Endothelial cell of umbilical vein (primary cell): ENCODE data around the gene HOXB2. TPM values are rescaled to one million over a fixed set of nuclear protein-coding genes. Genes with fewer than 3 reads are reported as not detected.
A peak's percentile ranks its signal among the peaks of the same experiment; 100 is the strongest.

ENCODE experiments used
- BruUV-seq: library from RNA; stranded (reverse); fragments of 400-500 nt; replicated peaks from 2 replicates; lab custom pipeline; 2021; lab: Mats Ljungman, UMichigan
- CTCF ChIA-PET: fragments of 300-600, 350-600 bp; sonication (Branson Sonifier 250); formaldehyde crosslinking; loops from one replicate; lab custom pipeline; 2021; ENCODE audit warnings: antibody characterized with exemption, inconsistent platforms; lab: Charles Lee
- POLR2A ChIA-PET: fragments of 300-600, 350-600 bp; sonication (Branson Sonifier 250); formaldehyde crosslinking; loops from one replicate; lab custom pipeline; 2021; ENCODE audit warnings: antibody characterized with exemption, inconsistent platforms; lab: Charles Lee
- DNase-seq: peaks from one replicate; pipeline ENCODE4 v3.0.0-alpha.2; 2011; ENCODE audit warnings: low read depth, low spot score
- FAIRE-seq: peaks from 2 replicates; lab custom pipeline; 2011; peaks lifted over from hg19 to GRCh38; lab: Jason Lieb, UNC
- H2AFZ ChIP-seq: 2 replicates; pipeline ENCODE4 v1.6.0; 2012; ENCODE audit warnings: low read depth, low read length, control low read depth, inconsistent platforms
- H3K27ac ChIP-seq: 2 replicates; pipeline ENCODE4 v1.5.1; 2011; ENCODE audit warnings: low read depth, mild to moderate bottlenecking, control low read depth, low read length, moderate library complexity; ENCODE audit not compliant: insufficient read depth
- H3K27me3 ChIP-seq, 2 experiments: 2 replicates each; pipeline versions ENCODE4 v1.6.0 to v1.6.1; 2011; ENCODE audit warnings: low read length in 2 of 2, mixed read lengths in 1 of 2; ENCODE audit not compliant: control insufficient read depth in 2 of 2, insufficient read depth in 2 of 2
- H3K36me3 ChIP-seq, 2 experiments: 2 replicates in 1 of 2; 3 replicates in 1 of 2; pipeline ENCODE4 v1.5.1; 2011; ENCODE audit warnings: low read length in 2 of 2, mild to moderate bottlenecking in 1 of 2, moderate library complexity in 1 of 2; ENCODE audit not compliant: control insufficient read depth in 2 of 2, insufficient read depth in 2 of 2; ENCODE audit errors: extremely low read depth in 1 of 2
- H3K4me1 ChIP-seq: 3 replicates; pipeline ENCODE4 v1.5.1; 2011; ENCODE audit warnings: mild to moderate bottlenecking, low read length; ENCODE audit not compliant: control insufficient read depth, insufficient read depth; ENCODE audit errors: extremely low read depth
- H3K4me2 ChIP-seq: 2 replicates; pipeline ENCODE4 v1.6.1; 2011; ENCODE audit warnings: low read length, control low read depth, mixed read lengths; ENCODE audit not compliant: insufficient read depth
- H3K4me3 ChIP-seq, 3 experiments: fragments of 200-600 bp in 1 of 3; sonication (generic), shearing (Covaris generic) in 1 of 3; replicated peaks in 1 of 3; 2 replicates each; pipeline ENCODE4 v1.5.1; 2011 to 2016; ENCODE audit warnings: control low read depth in 3 of 3, low read length in 3 of 3, mild to moderate bottlenecking in 2 of 3, inconsistent platforms in 1 of 3, low read depth in 1 of 3, moderate library complexity in 1 of 3; ENCODE audit not compliant: insufficient read depth in 1 of 3
- H3K79me2 ChIP-seq: 2 replicates; pipeline ENCODE4 v1.6.0; 2012; ENCODE audit warnings: low read length, inconsistent platforms; ENCODE audit not compliant: control insufficient read depth, insufficient read depth
- H3K9ac ChIP-seq: replicated peaks from 2 replicates; pipeline ENCODE3; 2011; ENCODE audit warnings: low read length, control low read depth; ENCODE audit not compliant: insufficient read depth; ENCODE audit errors: extremely low read depth
- H3K9me1 ChIP-seq: replicated peaks from 3 replicates; pipeline ENCODE4 v1.6.0; 2011; ENCODE audit warnings: mild to moderate bottlenecking, low read length; ENCODE audit not compliant: control insufficient read depth, insufficient read depth; ENCODE audit errors: extremely low read depth
- H3K9me3 ChIP-seq: replicated peaks from 2 replicates; pipeline ENCODE4 v1.5.1; 2012; ENCODE audit warnings: low read length, inconsistent platforms; ENCODE audit not compliant: control insufficient read depth, insufficient read depth
- H4K20me1 ChIP-seq: replicated peaks from 2 replicates; pipeline ENCODE3; 2011; ENCODE audit warnings: mild to moderate bottlenecking, low read length; ENCODE audit not compliant: control insufficient read depth, insufficient read depth; ENCODE audit errors: extremely low read depth
- EZH2 ChIP-seq: IDR thresholded peaks from 2 replicates; pipeline ENCODE4 v1.6.1; 2012; ENCODE audit warnings: borderline replicate concordance, low read depth, mild to moderate bottlenecking, moderate library complexity, low read length, inconsistent platforms; ENCODE audit not compliant: severe bottlenecking
- JUN ChIP-seq: IDR thresholded peaks from 2 replicates; pipeline ENCODE4 v1.6.1; 2011; ENCODE audit warnings: borderline replicate concordance, low read depth; ENCODE audit not compliant: insufficient read length, insufficient read depth
- POLR2A ChIP-seq: IDR thresholded peaks from 2 replicates; pipeline ENCODE4 v1.6.1; 2012; ENCODE audit warnings: low read depth, mild to moderate bottlenecking, control low read depth, low read length
- POLR2AphosphoS5 ChIP-seq: IDR thresholded peaks from 2 replicates; pipeline ENCODE4 v1.6.1; 2012; ENCODE audit warnings: low read depth, mild to moderate bottlenecking, control low read depth, low read length, moderate library complexity; ENCODE audit not compliant: insufficient read depth
- dilution Hi-C: fragments of 300-500 bp; cut with MboI; formaldehyde crosslinking; loops from one replicate; pipeline ENCODE4 v1.15.0; 2019; ENCODE audit warnings: low sequenced_read_pairs; ENCODE audit not compliant: extremely low pct_ligation_motif_present
- intact Hi-C: fragments of 100-400 bp; cut with micrococcal nuclease; formaldehyde crosslinking; loops from one replicate; pipeline ENCODE4 v1.10.0; 2022
- polyA plus RNA-seq, 4 experiments: library from polyadenylated mRNA; depleted of rRNA in 3 of 4; stranded (reverse) in 3 of 4; unstranded in 1 of 4; fragments of >200 nt; gene quantifications; 2 replicates each; pipeline versions ENCODE4 v1.2.1 to v1.2.3, GENCODE V29; 2011 to 2012; ENCODE audit warnings: missing spikeins in 1 of 4
- total RNA-seq: library from RNA; stranded (reverse); gene quantifications from 2 replicates; pipeline ENCODE4 v1.2.3, GENCODE V29; 2021
- TF ChIP-seq, protein P1 (sequence below), 2 donors: IDR thresholded peaks; 1 replicate in 1 of 2; 2 replicates in 1 of 2; pipeline ENCODE4 v1.5.1; 2011; ENCODE audit warnings: low read length in 2 of 2, mild to moderate bottlenecking in 2 of 2, moderate library complexity in 2 of 2, control low read depth in 1 of 2, inconsistent platforms in 1 of 2, low read depth in 1 of 2; ENCODE audit not compliant: insufficient read depth in 1 of 2; ENCODE audit errors: extremely low read depth in 1 of 2
- TF ChIP-seq, protein P2 (sequence below): IDR thresholded peaks from 2 replicates; pipeline ENCODE4 v1.6.1; 2011; ENCODE audit not compliant: insufficient read depth, insufficient read length

HOXB2 gene
- total and polyA plus RNA-seq, 2 donors (not counting 3 experiments of a cell fraction or from before 2014, with no cell fraction given), result 14.1 to 23.3 TPM

DNA sequence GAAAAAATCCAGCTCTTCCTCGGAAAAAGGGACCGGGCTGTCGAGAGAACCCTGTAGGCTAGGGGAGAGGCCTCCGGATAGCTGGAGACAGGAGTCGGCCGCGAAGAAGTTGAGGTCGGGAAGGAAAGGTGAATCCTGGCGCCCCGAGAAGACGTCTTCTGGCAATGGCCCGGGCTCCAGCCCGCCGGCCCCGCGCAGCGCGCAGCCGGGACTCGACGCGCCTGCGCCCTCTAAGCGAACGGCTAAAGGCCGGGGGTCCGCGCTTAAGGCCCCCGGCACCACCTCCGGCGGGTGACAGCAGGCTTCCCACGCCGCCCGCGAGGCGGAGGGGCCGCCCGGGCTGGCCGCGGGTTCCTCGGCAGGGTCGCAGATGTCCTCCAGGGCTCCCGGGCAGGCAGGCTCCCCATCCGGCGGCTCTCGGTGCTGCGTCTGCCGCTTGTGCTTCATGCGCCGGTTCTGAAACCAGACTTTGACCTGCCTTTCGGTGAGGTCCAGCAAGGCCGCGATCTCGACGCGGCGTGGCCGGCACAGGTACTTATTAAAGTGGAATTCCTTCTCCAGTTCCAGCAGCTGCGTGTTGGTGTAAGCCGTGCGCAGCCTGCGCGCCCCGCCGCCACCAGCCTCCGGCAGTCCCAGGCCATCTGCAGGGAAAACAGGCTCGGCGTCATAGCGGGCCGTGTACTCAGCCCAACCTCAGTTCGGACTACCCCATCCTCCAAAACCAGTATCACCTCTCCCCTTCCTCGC, 1.6 kb downstream of the HOXB2 start:
- Histone ChIP-seq H3K9ac (peak overlapping the region; percentile 91), H3K27ac (peak overlapping the region; percentile 80), H3K4me1 (peaks cover 41% of the 10 kb centered on the region), H3K27me3 (no peaks in the 10 kb centered on the region), H4K20me1 (no peaks in the 10 kb centered on the region), H3K4me2 (peak overlapping the region; percentile 89), H2AFZ (no peak overlapping the region), H3K9me3 (no peaks in the 10 kb centered on the region), H3K79me2 (peaks cover 54% of the 10 kb centered on the region), H3K36me3 (no peaks in the 10 kb centered on the region), H3K9me1 (no peaks in the 10 kb centered on the region), H3K4me3 (peak overlapping the region; percentile 88 to 99 (median 97))
- TF ChIP-seq, protein P1, sequence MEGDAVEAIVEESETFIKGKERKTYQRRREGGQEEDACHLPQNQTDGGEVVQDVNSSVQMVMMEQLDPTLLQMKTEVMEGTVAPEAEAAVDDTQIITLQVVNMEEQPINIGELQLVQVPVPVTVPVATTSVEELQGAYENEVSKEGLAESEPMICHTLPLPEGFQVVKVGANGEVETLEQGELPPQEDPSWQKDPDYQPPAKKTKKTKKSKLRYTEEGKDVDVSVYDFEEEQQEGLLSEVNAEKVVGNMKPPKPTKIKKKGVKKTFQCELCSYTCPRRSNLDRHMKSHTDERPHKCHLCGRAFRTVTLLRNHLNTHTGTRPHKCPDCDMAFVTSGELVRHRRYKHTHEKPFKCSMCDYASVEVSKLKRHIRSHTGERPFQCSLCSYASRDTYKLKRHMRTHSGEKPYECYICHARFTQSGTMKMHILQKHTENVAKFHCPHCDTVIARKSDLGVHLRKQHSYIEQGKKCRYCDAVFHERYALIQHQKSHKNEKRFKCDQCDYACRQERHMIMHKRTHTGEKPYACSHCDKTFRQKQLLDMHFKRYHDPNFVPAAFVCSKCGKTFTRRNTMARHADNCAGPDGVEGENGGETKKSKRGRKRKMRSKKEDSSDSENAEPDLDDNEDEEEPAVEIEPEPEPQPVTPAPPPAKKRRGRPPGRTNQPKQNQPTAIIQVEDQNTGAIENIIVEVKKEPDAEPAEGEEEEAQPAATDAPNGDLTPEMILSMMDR (IDR thresholded peaks at IDR 0.05; ENCODE audit: extremely low read depth in 1 of 2, insufficient read depth in 1 of 2, low read depth in 1 of 2, low read length in 2 of 2), result peak in 1 of 2 donors; percentile 3
- TF ChIP-seq POLR2A (no peak), EZH2 (no peak), JUN (no peak), POLR2AphosphoS5 (peak; percentile 15)
- TF ChIP-seq, protein P2, sequence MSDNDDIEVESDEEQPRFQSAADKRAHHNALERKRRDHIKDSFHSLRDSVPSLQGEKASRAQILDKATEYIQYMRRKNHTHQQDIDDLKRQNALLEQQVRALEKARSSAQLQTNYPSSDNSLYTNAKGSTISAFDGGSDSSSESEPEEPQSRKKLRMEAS, result no peak
- CTCF ChIA-PET, result interaction anchor here (1.0 to 1.9 kb wide), 4 partner anchors 12 to 327 kb away, joined by 4 to 6 read pairs (median 4); no protein-coding TSS in a partner anchor
- intact Hi-C loops, result loop anchor here (2.0 kb wide), 1 partner anchor 50 kb away; no protein-coding TSS in a partner anchor
- dilution Hi-C loops, result no loop called here
- DNase-seq, result peak; percentile 61
- POLR2A ChIA-PET, result no interaction called here
- no peak for FAIRE-seq
- BruUV-seq, result no TSS peak
